DND-41 (cell line): ENCODE measurements around the gene CDKN2D.

Experiments
- CTCF ChIP-seq: IDR thresholded peaks from 2 replicates; pipeline ENCODE4 v1.5.1; 2012; ENCODE audit warnings: borderline replicate concordance, low read length, moderate library complexity, mild to moderate bottlenecking; ENCODE audit not compliant: poor library complexity, severe bottlenecking; ENCODE audit errors: extremely low read depth
- EZH2 ChIP-seq: IDR thresholded peaks from 3 replicates; pipeline ENCODE4 v1.6.1; 2012; ENCODE audit warnings: borderline replicate concordance, low read depth, mild to moderate bottlenecking, moderate library complexity, low read length, inconsistent platforms; ENCODE audit not compliant: severe bottlenecking

GRCh38 chr19:10611907-10612306, 43.1 kb upstream of the CDKN2D start:
- TF ChIP-seq CTCF, result no peak
- no peak for TF ChIP-seq EZH2
